Skeletal muscle cell (primary cell): Measurements from ENCODE around the gene AKAP6.

Experiments used
- DNase-seq: peaks from one replicate; pipeline ENCODE4 v3.0.0-alpha.2; 2010; ENCODE audit warnings: low read depth
- H3K4me3 ChIP-seq: 2 replicates; pipeline ENCODE4 v1.5.1; 2011; ENCODE audit warnings: low read depth, mild to moderate bottlenecking, control low read depth, low read length, moderate library complexity

Gene AKAP6

GRCh38 chr14:32667287-32667686, 338.2 kb downstream of the AKAP6 start:
- no peak overlapping the region for H3K4me3 ChIP-seq
- no peak for DNase-seq

- DNase-seq, result no peak
- H3K4me3 ChIP-seq, result no peak overlapping the region
Measured at GRCh38 chr14:32667791-32668190, 338.7 kb downstream of the AKAP6 start.

- no peak overlapping the region for H3K4me3 ChIP-seq
- DNase-seq, result no peak
Measured at GRCh38 chr14:32669391-32669790, 340.3 kb downstream of the AKAP6 start.

GRCh38 chr14:32675433-32675832, 346.3 kb downstream of the AKAP6 start:
- no peak overlapping the region for H3K4me3 ChIP-seq
- DNase-seq, result no peak

GRCh38 chr14:32677129-32677780, 348.2 kb downstream of the AKAP6 start:
- no peak overlapping the region for H3K4me3 ChIP-seq
- no peak for DNase-seq

GRCh38 chr14:32678088-32678487, 349.0 kb downstream of the AKAP6 start:
- no peak overlapping the region for H3K4me3 ChIP-seq
- no peak for DNase-seq

- DNase-seq, result no peak
- H3K4me3 ChIP-seq, result no peak overlapping the region
Measured at GRCh38 chr14:32679927-32680612, 351.0 kb downstream of the AKAP6 start.

GRCh38 chr14:32681598-32681997, 352.5 kb downstream of the AKAP6 start:
- DNase-seq, result no peak

GRCh38 chr14:32682214-32682613, 353.1 kb downstream of the AKAP6 start:
- H3K4me3 ChIP-seq, result no peak overlapping the region

More at GRCh38 chr14:32681598-32681997, 352.5 kb downstream of the AKAP6 start:
- H3K4me3 ChIP-seq, result no peak overlapping the region

GRCh38 chr14:32683679-32684078, 354.6 kb downstream of the AKAP6 start:
- no peak overlapping the region for H3K4me3 ChIP-seq
- DNase-seq, result no peak

More at GRCh38 chr14:32682214-32682613, 353.1 kb downstream of the AKAP6 start:
- DNase-seq, result no peak

GRCh38 chr14:32688941-32689340, 359.8 kb downstream of the AKAP6 start:
- no peak for DNase-seq
- H3K4me3 ChIP-seq, result no peak overlapping the region

GRCh38 chr14:32692441-32692840, 363.3 kb downstream of the AKAP6 start:
- DNase-seq, result no peak
- no peak overlapping the region for H3K4me3 ChIP-seq

GRCh38 chr14:32693114-32693513, 364.0 kb downstream of the AKAP6 start:
- peak; percentile 54 for DNase-seq
- no peak overlapping the region for H3K4me3 ChIP-seq

- no peak overlapping the region for H3K4me3 ChIP-seq
- no peak for DNase-seq
Measured at GRCh38 chr14:32694795-32695449, 365.8 kb downstream of the AKAP6 start.

GRCh38 chr14:32696325-32697091, 367.4 kb downstream of the AKAP6 start:
- H3K4me3 ChIP-seq, result no peak overlapping the region
- no peak for DNase-seq

- no peak for DNase-seq
- no peak overlapping the region for H3K4me3 ChIP-seq
Measured at GRCh38 chr14:32697114-32697513, 368.0 kb downstream of the AKAP6 start.

GRCh38 chr14:32697704-32698103, 368.6 kb downstream of the AKAP6 start:
- H3K4me3 ChIP-seq, result no peak overlapping the region
- no peak for DNase-seq

- H3K4me3 ChIP-seq, result no peak overlapping the region
- DNase-seq, result no peak
Measured at GRCh38 chr14:32698831-32699230, 369.7 kb downstream of the AKAP6 start.

GRCh38 chr14:32701475-32701874, 372.4 kb downstream of the AKAP6 start:
- H3K4me3 ChIP-seq, result no peak overlapping the region
- DNase-seq, result no peak

GRCh38 chr14:32702088-32702487, 373.0 kb downstream of the AKAP6 start:
- H3K4me3 ChIP-seq, result no peak overlapping the region
- no peak for DNase-seq
